HG02885 (cell line): Measurements from ENCODE around the gene OBSCN.

ENCODE experiments used
- ATAC-seq: cut with Tn5 transposase; IDR thresholded peaks from one replicate; pipeline ENCODE4 v1.9.1; 2021; ENCODE audit warnings: mild to moderate bottlenecking; ENCODE audit not compliant: unreplicated experiment, poor library complexity

OBSCN gene

GRCh38 chr1:228207851-228208821 is at the start of gene OBSCN:
Gene OBSCN (plus strand): TSS chr1:228208044. CDS start chr1:228211784, 3,740 bp downstream.
- no peak for ATAC-seq

GRCh38 chr1:228158151-228159007 is 49.5 kb upstream of the OBSCN start:
- ATAC-seq, result no peak

- no peak for ATAC-seq
Observed at GRCh38 chr1:228159008-228159665, 48.7 kb upstream of the OBSCN start.

GRCh38 chr1:228160201-228160761 is 47.6 kb upstream of the OBSCN start:
- ATAC-seq, result no peak

GRCh38 chr1:228161362-228161761 is 46.5 kb upstream of the OBSCN start:
- no peak for ATAC-seq

GRCh38 chr1:228161866-228162265 is 46.0 kb upstream of the OBSCN start:
- ATAC-seq, result no peak

GRCh38 chr1:228162286-228163006 is 45.4 kb upstream of the OBSCN start:
- ATAC-seq, result no peak

- ATAC-seq, result no peak
Observed at GRCh38 chr1:228163007-228163753, 44.7 kb upstream of the OBSCN start.

- ATAC-seq, result no peak
Observed at GRCh38 chr1:228163776-228164519, 43.9 kb upstream of the OBSCN start.

- ATAC-seq, result no peak
Observed at GRCh38 chr1:228164561-228165371, 43.1 kb upstream of the OBSCN start.

GRCh38 chr1:228165372-228166169 is 42.3 kb upstream of the OBSCN start, which contains the start of gene IBA57:
Gene IBA57 (plus strand): TSS chr1:228165804. CDS start chr1:228165817, 13 bp downstream.
- ATAC-seq, result peak; percentile 81

- ATAC-seq, result peak; percentile 10
Observed at GRCh38 chr1:228166170-228166936, 41.5 kb upstream of the OBSCN start.

GRCh38 chr1:228168563-228169270 is 39.1 kb upstream of the OBSCN start:
- ATAC-seq, result no peak

GRCh38 chr1:228169345-228169744 is 38.5 kb upstream of the OBSCN start:
- ATAC-seq, result no peak

- ATAC-seq, result no peak
Observed at GRCh38 chr1:228170666-228171065, 37.2 kb upstream of the OBSCN start.
